ENCODE measurements around the gene DEAF1.
"Not testable (repeated sequence)": the region's sequence is repeated elsewhere in the genome, so short reads cannot be mapped to it uniquely, and the experiment has no call there.

The DEAF1 gene, protein sequence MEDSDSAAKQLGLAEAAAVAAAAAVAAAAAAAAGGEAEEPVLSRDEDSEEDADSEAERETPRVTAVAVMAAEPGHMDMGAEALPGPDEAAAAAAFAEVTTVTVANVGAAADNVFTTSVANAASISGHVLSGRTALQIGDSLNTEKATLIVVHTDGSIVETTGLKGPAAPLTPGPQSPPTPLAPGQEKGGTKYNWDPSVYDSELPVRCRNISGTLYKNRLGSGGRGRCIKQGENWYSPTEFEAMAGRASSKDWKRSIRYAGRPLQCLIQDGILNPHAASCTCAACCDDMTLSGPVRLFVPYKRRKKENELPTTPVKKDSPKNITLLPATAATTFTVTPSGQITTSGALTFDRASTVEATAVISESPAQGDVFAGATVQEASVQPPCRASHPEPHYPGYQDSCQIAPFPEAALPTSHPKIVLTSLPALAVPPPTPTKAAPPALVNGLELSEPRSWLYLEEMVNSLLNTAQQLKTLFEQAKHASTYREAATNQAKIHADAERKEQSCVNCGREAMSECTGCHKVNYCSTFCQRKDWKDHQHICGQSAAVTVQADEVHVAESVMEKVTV

DNA sequence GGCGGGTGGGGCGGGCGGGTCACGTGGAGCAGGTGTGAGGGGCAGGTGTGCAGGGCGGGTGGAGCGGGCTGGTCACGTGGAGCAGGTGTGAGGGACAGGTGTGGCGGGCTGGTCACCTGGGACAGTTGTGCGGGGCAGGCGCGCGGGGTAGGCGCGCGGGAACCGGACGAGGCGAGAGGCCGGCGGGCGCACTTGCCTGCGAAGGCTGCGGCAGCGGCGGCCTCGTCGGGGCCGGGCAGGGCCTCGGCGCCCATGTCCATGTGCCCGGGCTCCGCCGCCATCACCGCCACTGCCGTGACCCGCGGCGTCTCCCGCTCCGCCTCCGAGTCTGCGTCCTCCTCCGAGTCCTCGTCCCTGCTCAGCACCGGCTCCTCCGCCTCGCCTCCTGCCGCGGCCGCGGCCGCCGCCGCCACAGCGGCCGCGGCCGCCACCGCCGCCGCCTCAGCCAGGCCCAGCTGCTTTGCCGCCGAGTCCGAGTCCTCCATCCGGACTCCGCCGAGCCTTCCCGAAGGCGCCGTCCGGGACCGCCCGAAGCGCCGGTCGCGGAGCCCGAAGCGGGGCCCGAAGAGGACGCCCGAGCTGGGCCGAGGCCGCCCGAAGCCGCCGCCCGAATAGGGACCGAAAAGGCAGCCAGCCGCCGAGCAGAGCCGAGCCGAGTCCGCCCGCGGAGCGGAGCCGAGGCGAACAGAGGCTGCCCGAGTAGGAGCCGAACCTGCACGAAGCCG is at the start of gene DEAF1:
Gene DEAF1 (minus strand): TSS at position 660 of the 725 bp plus-strand sequence. CDS start 175 bp downstream, at position 485.
- DNase-seq: peak; percentile 72

DNA sequence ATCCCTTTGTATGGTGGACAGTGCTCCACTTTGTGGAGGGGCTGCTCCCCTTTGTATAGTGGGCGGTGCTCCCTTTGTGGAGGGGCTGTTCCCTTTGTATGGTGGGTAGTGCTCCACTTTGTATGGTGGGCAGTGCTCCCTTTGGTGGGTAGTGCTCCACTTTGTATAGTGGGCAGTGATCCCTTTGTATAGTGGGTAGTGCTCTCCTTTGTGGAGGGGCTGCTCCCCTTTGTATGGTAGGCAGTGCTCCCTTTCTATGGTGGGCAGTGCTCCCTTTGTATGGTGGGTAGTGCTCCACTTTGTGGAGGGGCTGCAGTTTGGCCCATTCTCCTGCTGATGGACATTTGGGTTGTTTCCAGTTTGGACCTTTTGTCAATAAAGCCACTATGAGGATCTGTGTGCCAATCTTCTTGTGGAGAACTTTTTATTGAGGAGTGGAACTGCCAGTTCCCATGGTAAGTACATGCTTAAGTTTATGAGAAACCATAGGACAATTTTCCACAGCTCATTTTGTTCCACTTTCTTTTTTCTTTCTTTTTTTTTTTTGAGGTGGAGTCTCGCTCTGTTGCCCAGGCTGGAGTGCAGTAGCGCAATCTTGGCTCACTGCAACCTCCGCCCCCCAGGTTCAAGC is 47.7 kb upstream of the DEAF1 start:
- DNase-seq: no peak

DNA sequence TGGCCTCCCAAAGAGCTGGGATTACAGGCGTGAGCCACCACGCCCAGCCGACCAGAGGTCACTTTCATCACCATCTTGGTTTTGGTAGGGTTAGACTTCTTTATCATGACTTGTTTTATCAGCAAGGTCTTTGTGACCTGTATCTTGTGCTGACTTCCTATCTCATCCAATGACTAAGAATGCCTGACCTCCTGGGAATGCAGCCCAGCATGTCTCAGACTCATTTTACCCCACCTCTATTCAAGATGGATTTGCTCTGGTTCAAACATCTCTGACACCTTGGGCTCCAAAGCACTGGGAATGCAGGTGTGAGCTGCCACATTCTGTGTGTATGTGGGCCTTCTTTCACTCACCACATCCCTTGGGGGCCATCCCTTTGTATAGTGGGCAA is 47.1 kb upstream of the DEAF1 start:
- no peak for DNase-seq

DNA sequence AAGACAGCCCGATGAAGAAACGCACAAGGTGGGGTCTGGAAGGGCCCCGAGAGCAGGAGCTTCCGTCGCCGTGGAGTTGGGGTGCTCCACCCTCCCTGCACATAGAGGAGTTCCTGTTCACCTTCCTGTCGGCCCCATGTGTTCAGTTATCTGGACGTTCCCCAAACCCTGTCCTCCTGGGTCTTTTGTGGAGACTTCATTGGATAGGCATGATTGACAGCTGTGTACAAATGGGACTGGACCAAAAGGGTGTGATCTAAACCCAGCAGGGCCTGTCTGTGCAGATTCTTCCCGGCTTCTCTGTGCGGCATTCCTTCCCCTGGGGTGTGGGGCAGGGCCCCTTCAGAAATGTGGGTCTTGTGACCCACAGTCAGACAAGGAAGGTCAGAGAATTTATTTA is 42.9 kb upstream of the DEAF1 start:
- DNase-seq: not testable (repeated sequence)

DNA sequence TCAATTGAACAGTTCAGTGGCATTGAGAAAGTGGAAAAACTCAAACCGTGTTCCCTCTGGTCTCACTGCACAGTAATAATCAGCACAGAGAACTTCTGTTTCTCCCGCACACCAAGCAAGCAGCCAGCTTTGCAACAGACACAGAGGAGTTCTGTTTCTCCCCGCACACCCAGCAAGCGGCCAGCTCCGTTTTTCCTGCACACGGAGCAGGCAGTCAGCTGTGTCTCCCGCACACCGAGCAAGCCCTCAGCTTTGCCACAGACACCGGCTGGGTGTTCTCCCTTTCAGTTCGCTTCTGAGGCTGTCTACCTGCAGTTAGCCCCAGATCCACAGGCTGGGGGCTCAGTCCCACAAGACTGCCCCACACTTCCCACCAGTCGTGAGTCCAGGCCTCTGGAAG is 42.3 kb upstream of the DEAF1 start:
- no peak for DNase-seq

DNA sequence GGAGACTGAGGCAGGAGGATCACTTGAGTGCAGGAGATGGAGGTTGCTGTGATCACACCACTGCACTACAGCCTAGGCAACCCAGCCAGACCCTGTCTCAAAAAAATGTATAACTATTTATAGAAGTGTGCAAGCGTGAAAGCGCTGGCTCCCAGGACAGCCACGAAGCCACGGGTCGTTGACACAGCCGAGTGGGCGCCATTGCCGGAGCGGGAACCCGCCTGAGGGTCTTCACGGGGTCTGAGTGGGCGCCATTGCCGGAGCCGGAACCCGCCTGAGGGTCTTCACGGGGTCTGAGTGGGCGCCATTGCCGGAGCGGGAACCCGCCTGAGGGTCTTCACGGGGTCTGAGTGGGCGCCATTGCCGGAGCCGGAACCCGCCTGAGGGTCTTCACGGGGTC is 39.5 kb upstream of the DEAF1 start:
- not testable (repeated sequence) for DNase-seq

DNA sequence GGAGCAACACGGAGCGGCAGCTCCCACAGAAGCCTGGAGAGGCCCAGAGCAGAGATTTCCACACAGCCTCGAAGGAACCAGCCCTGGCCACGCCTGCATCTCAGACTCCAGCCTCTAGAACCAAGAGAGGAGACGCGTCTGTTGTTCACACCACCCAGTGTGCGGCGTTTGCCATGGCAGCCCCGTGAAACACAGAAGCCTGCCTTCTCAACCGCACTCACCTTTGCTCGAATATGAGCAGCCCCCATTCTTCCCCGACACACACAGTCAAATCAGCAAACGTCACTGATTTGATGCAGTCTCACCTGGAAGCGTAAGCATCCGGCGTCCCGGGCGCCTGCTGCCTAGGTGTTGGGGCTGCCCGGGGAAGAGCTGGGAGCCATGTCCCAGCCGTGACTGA is 38.0 kb upstream of the DEAF1 start:
- no peak for DNase-seq

DNA sequence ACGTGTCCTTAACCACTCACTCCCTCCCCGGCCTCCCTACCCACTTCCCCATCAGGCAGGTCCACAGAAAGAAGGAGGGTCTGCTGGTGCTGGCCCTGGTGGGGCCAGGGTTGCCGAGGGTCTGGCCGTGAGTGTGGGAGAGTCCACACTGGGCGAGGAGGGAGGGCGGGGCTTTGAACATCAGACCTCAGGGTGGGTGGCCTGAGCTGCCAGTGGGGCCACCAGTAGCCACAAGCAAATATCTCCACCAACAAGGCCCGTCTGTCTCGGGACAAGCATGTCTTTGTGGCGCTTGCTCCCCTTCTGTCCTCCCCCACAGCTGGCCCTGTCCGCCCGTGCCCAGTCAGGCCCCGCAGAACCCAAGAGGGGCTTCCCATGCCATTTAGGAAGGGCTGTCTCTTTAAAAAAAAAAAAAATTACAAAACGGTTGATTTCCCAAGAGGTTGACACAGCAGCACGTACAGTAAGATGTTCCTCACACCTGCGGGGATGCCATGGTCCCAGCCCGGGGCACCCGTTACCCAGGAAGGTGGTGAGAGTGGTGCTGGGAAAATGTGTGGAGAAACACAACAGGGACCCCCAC is 34.6 kb upstream of the DEAF1 start:
- no peak for DNase-seq

DNA sequence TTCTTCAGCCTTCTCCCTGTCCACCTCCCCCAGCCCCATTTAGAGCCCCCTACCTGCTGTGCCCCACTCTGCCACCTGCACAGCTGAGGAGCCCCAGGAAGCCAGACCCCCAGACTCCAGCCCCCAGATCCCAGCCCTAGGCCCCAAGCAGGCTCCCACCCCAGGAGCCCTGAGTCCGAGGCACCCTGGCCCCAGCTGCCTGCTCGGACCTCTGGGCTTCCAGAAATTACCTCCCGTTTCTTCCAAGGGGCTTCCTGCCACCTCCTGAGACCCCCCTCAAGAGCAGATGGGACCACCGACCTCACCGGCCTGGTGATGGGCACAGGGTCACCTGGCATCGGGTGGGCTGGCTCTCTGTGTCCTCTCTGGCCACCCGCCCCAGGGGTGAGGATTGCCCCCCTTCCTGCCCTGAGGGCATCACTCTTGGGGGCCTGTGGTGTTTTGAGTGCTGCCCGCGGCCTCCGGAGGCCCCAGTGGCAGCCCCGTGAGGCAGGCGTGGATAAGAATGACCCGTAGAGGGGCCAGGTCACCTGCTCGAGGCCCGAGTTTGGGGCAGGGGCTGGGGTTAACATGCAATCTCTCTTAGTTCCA is 34.0 kb upstream of the DEAF1 start:
- no peak for DNase-seq

DNA sequence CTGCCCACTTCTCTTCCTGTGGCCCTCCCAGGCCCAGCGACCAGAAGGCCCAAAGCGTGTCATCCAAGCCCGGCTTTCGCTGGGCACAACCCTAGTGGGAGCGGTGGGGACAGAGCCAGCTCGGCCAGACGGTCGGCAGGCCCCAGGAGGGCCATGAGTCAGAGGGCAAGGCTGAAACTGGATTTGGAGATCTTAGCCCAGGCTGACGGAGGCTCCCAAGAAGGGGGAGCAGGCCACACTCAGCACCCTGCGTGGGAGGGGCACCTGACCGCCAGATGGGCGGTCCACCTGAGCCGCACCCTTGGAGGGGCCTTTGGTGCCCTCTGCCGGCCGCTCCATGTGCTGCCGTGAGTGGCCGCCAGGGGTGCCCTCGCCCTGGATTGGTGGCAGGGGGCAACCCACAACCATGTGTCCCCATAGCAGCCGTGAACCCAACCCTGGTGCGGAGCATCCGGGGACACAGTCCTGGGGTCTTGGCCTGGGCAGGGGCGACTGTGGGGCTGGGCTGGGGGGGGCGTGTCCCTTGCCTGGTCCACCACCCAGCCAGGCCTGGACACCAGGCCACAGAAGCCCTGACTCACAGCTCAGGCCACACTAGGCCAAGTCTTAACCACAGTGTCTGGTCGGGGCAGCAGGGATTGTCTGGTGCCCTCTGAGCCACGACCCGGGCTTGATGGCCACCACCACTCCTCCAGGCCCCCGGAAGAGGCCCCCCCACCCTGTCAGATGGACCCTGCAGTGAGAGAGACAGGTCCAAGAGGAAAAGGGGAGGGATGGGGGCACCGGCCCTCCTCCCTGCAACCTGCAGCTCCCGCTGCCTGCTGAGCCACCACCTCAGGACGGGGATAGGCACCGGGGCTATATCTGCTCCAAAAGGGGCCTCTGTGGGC is 33.1 kb upstream of the DEAF1 start:
- no peak for DNase-seq

DNA sequence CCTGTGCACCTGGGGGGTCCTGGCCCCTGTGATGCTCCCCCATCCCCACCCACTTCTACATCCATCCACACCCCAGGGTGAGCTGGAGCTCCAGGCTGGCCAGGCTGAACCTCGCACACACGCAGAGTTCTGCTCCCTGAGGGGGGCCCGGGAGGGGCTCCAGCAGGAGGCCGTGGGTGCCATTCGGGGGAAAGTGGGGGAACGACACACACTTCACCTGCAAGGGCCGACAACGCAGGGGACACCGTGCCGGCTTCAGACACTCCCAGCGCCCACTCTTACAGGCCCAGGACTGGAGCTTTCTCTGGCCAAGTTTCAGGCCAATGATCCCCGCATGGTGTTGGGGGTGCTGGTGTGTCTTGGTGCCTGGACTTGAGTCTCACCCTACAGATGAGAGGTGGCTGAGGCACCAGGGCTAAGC is 32.3 kb upstream of the DEAF1 start:
- DNase-seq: no peak

DNA sequence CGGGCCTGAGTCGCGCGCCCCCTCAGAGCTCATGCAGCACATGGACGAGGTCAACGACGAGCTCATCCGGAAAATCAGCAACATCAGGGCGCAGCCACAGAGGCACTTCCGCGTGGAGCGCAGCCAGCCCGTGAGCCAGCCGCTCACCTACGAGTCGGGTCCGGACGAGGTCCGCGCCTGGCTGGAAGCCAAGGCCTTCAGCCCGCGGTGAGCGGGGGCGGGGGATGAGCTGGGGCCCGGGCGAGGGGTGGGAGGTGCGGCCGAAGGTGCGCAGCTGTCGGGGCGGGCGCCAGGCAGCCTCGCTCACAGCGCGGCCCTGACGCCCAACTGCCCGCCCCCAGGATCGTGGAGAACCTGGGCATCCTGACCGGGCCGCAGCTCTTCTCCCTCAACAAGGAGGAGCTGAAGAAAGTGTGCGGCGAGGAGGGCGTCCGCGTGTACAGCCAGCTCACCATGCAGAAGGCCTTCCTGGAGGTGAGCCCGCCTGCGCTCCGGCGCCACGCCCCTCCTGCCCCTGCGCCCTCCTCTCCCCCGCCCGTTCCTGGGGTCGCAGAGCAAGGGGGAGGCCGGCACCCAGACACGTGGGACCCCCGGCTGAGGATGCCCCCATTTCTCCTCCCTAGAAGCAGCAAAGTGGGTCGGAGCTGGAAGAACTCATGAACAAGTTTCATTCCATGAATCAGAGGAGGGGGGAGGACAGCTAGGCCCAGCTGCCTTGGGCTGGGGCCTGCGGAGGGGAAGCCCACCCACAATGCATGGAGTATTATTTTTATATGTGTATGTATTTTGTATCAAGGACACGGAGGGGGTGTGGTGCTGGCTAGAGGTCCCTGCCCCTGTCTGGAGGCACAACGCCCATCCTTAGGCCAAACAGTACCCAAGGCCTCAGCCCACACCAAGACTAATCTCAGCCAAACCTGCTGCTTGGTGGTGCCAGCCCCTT is 31.5 kb upstream of the DEAF1 start:
- DNase-seq: no peak

DNA sequence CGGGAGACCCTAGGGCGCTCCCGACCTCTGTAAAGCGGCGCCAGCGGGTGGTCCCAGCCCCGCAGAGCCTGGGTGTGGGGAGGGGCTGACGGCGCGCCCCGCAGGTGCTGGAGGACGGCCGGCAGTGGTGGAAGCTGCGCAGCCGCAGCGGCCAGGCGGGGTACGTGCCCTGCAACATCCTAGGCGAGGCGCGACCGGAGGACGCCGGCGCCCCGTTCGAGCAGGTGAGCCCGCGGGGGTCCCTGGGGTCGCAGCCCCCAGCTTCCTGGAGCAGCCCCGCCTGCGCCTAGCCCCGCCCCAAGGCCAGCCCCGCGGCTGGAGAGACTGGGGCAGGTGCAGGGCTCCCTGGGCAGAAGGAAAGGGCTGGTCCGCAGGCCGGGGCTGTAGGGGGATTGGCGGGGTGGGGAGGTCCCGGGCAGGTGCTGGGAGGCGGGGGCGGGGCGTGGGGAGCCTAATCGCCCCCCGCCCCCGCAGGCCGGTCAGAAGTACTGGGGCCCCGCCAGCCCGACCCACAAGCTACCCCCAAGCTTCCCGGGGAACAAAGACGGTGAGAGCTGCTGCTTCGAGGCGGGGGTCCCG is 30.7 kb upstream of the DEAF1 start:
- no peak for DNase-seq

DNA sequence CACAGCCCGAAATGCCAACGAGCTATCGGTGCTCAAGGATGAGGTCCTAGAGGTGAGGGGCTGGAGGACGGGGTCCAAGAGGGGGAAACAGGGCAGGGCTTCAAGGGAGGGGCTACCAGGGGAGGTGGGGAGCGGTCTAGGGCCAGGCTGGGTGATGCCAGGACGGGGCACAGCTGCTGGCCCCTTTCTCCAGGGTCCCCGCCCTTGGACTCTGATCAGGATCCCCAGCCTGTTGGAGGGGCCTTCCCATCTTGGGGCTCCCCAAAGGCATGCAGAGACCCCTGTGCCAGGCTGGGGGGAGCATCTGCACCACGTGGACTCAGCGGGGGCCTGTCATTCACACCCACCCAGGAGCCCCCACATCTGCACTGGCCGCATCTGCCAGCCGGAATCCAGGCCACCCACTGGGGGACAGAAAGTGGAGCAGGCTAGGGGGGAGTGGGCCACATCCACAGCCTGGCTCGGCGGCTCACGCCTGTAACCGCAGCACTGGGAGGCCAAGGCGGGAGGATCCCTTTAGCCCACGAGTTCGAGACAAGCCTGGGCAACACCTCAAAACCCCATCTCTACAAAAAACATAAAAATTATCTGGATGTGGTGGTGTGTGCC is 29.9 kb upstream of the DEAF1 start:
- no peak for DNase-seq

DNA sequence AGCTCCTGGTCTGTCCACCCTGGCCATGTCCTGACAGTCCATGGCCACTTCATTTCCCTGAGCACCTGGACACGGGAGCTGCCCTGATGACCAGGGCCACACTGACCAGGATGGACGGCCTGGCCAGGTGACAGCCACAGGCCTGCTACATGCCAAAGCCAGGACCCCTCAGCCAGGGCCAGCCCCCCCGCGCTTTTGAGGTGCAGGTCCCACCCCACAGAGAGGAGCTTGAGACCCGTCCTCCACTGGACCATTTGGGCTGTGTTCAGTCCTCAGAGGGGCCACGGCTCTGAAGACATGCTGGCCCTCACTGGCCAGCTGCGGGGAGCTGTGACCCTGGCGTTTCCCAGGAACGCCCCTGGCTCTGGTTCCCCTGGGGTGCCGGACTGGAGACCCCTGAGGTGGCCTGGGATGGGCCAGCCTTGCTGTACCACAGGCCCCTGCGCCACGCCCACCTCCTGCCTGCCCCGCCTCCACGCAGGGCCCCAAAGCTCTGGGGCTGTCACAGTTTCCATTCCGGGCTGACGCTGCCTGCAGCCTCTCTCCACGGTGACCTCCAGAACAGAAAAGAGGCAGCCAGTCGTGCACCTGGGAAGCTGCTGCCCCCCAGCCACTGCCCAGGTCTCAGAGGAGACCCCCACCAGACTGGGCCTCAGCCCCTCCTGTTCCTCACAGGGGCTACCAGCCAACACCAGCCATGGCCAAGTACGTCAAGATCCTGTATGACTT is 29.2 kb upstream of the DEAF1 start:
- DNase-seq: no peak

DNA sequence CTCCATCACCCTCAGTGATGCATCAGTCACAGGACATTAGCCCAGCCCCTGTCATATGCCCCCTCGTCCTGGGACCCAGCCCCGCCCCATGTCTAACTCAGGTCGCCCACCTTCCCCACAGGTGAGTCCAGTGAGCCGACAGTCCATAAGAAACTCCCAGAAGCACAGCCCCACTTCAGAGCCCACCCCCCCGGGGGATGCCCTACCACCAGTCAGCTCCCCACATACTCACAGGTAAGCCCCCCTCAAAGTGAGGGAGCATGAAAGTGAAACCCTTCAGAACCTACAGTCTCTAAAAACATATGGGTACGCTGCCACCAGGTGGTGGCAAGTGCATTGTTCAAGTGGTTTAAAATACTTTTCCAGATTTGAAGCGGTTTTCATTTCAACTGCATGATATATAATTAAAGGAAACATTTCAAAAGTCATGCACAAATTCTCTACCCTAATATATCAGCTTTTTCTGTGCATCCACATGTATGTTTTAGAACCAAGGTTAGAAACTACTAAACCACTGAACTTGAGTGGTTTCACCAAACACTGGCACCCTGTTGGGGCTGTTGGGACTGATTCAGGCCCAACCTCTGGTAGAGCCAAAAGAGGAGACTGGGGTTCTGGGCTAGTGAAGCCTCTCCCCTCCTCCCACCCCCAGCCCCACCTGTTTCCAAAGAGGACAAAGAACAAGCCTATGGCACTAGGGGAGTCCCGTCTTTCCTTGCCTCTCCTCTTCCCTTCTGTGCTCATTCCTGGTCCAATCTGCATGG is 28.3 kb upstream of the DEAF1 start:
- DNase-seq: no peak

DNA sequence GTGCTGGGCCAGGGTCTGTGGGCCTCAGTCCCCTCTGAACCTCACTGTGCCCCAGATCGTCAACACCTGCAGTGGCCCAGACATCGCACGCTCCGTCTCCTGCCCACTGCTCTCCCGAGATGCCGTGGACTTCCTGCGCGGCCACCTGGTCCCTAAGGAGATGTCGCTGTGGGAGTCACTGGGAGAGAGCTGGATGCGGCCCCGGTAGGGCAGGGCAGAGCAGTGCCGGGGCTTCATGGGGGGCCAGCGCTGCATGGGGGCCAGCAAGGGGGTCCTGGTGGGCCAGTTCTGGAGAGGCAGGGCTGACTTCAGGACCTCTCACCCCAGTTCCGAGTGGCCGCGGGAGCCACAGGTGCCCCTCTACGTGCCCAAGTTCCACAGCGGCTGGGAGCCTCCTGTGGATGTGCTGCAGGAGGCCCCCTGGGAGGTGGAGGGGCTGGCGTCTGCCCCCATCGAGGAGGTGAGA is 27.4 kb upstream of the DEAF1 start:
- no peak for DNase-seq

DNA sequence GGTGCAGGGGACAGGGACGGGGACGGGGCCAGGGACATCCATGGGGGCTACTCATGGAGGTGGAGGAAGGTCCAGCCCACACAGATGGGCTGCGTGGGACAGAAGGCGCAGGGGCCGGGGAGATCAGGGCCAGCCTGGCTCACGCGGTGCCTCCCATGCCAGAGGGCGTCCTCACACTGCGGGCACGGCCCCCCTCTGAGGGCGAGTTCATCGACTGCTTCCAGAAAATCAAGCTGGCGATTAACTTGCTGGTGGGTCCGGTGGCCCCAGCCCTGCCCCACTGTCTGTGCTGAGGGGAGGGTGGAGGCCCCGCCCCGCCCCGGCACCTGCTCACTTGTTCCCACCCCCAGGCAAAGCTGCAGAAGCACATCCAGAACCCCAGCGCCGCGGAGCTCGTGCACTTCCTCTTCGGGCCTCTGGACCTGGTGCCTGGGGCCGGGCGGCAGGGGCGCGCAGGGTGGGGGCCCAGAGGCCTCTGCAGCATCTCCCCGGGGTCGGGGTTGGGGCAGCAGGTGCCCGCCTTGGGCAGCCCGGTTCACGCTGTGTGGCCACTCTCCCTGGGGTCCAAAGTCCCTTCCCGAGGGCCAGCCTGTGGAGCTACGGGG is 26.8 kb upstream of the DEAF1 start:
- no peak for DNase-seq
